Keratinocyte (primary cell): Measurements from ENCODE around the gene HLA-B.
"Not testable (repeated sequence)": the region's sequence is repeated elsewhere in the genome, so short reads cannot be mapped to it uniquely, and the experiment has no call there.

ENCODE experiments used
- CTCF ChIP-seq, 3 experiments: IDR thresholded peaks in 1 of 3; conservative IDR thresholded peaks in 1 of 3; optimal IDR thresholded peaks in 1 of 3; 2 replicates in 2 of 3; 3 replicates in 1 of 3; pipeline versions ENCODE3 to v1.5.1; 2011; ENCODE audit warnings: low read length in 3 of 3, mild to moderate bottlenecking in 3 of 3, moderate library complexity in 2 of 3, control low read depth in 1 of 3, inconsistent platforms in 1 of 3; ENCODE audit not compliant: insufficient read depth in 2 of 3; ENCODE audit errors: extremely low read depth in 1 of 3
- EZH2 ChIP-seq: IDR thresholded peaks from one replicate; pipeline ENCODE4 v1.6.1; 2012; ENCODE audit warnings: inconsistent platforms, mild to moderate bottlenecking, low read length, moderate library complexity

- not testable (repeated sequence) for TF ChIP-seq CTCF (optimal IDR thresholded peaks at IDR 0.05 in 1 of 3, IDR thresholded peaks at IDR 0.05 in 1 of 3, conservative IDR thresholded peaks at IDR 0.05 in 1 of 3; ENCODE audit: extremely low read depth in 1 of 3, insufficient read depth in 2 of 3, low read length in 3 of 3); EZH2
Measured at GRCh38 chr6:31404061-31404364, 47.0 kb upstream of the HLA-B start.
